Fibroblast of gingiva (primary cell): ENCODE measurements around the gene S100A12.

Experiments
- DNase-seq: peaks from one replicate; pipeline ENCODE4 v3.0.0-alpha.2; 2011; ENCODE audit warnings: low read depth

S100A12 gene

GRCh38 chr1:153368495-153368894, 6.9 kb downstream of the S100A12 start:
- DNase-seq = no peak

DNA sequence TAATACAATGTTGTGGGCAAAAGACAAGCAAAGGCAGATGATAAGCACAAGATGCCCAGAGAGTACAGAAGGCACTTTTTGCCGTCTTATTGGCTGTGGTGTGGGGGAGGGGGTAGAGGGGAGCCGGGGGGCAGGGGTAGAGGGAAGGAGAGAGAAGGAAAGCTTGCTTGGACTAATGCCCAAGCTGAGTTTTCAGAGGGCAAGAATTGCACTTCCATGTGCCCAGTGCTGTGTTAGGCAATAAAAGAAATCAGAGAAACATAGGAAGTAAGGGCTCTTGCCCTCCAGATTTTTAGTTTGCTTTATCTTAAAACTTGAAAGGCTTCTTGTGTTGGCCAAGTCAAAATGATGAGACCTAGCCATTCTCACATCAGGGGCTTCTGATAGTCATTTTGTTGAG, 8.3 kb downstream of the S100A12 start:
- DNase-seq = no peak

- no peak for DNase-seq
Observed at GRCh38 chr1:153366261-153366660, 9.2 kb downstream of the S100A12 start.

DNA sequence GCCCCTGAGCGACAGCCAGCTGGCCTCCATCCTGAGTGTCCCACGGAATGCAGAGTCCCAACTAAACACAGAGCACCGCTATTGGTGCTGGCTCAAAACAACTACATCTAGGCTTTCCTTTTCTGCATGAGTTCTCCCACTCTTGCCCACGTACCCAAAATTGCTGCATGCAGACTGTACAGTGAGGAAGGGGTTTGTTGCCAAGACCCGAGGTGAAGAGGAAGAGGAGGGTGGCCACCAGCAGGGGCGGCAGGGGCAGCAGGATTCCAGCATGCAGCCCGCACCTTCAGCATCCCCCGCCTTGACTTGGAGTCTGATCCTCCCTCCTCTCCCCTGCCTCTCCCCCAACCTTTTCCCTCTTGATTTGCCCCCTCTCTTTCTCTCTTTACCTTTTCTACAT, 9.7 kb downstream of the S100A12 start:
- no peak for DNase-seq

GRCh38 chr1:153364766-153365666, 10.4 kb downstream of the S100A12 start:
- no peak for DNase-seq

GRCh38 chr1:153364156-153364555, 11.3 kb downstream of the S100A12 start:
- no peak for DNase-seq

GRCh38 chr1:153363641-153364040, 11.8 kb downstream of the S100A12 start:
- DNase-seq = no peak

- no peak for DNase-seq
Observed at GRCh38 chr1:153362187-153362775, 13.1 kb downstream of the S100A12 start.

- no peak for DNase-seq
Observed at GRCh38 chr1:153361480-153362109, 13.8 kb downstream of the S100A12 start.

DNA sequence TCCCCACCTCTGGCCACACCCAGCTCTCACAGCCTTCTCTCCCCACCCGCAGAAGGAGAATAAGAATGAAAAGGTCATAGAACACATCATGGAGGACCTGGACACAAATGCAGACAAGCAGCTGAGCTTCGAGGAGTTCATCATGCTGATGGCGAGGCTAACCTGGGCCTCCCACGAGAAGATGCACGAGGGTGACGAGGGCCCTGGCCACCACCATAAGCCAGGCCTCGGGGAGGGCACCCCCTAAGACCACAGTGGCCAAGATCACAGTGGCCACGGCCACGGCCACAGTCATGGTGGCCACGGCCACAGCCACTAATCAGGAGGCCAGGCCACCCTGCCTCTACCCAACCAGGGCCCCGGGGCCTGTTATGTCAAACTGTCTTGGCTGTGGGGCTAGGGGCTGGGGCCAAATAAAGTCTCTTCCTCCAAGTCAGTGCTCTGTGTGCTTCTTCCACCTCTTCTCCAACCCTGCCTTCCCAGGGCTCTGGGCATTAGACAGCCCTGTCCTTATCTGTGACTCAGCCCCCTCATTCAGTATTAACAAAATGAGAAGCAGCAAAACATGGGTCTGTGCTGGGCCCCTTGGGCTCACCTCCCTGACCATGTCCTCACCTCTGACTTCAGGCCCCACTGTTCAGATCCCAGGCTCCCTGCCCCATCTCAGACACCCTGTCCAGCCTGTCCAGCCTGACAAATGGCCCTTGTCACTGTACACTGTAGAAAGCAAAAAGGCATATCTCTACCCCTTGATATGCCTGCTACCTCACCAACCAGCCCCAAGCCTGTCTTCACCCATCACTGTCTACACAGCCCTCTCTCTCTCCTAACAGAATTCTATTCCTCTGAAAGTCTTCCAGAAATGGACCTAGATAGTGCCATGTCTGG, 14.6 kb downstream of the S100A12 start:
- no peak for DNase-seq

- no peak for DNase-seq
Observed at GRCh38 chr1:153360190-153360589, 15.2 kb downstream of the S100A12 start.

- DNase-seq = no peak
Observed at GRCh38 chr1:153359241-153359640, 16.2 kb downstream of the S100A12 start.

GRCh38 chr1:153358691-153358975, 16.8 kb downstream of the S100A12 start:
- DNase-seq = no peak

DNA sequence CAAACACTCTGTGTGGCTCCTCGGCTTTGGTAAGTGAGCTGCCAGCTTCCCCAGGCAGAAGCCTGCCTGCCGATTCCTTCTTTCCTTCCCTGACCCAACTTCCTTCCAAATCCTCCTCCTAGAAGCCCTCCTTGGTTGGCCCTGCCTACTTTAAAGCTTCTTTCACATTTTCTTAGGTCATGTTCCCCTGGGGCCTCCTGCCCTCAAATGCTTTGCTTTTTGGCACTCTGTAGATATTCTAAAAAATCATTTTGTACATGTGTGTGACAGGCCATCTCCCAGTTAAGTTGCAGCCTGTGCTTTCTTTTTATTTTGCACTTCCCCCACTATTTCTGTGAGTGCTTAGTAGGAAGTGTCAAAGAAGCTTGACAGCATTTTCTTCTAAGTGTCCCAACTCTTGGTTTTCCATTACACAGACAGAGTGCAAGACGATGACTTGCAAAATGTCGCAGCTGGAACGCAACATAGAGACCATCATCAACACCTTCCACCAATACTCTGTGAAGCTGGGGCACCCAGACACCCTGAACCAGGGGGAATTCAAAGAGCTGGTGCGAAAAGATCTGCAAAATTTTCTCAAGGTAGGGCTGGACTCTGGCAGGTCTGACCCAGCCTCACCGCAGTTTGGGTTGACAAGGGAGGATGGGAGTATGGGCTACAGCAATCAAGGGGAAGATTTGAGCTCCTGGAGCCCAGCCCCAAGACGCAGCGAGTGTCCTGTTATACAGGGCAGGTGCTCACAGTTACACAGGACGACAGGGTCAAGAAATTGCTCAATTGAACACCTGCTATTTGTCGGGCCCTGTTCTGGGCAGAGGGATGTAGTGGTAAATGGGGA, 17.3 kb downstream of the S100A12 start, which contains the start of gene S100A9:
TSS of gene S100A9 (plus strand) at position 2 of the 838 bp plus-strand sequence. CDS start at position 432, 430 bp downstream.
- no peak for DNase-seq

- no peak for DNase-seq
Observed at GRCh38 chr1:153357076-153357852, 18.2 kb downstream of the S100A12 start.

GRCh38 chr1:153356392-153357075, 18.9 kb downstream of the S100A12 start:
- DNase-seq = no peak

DNA sequence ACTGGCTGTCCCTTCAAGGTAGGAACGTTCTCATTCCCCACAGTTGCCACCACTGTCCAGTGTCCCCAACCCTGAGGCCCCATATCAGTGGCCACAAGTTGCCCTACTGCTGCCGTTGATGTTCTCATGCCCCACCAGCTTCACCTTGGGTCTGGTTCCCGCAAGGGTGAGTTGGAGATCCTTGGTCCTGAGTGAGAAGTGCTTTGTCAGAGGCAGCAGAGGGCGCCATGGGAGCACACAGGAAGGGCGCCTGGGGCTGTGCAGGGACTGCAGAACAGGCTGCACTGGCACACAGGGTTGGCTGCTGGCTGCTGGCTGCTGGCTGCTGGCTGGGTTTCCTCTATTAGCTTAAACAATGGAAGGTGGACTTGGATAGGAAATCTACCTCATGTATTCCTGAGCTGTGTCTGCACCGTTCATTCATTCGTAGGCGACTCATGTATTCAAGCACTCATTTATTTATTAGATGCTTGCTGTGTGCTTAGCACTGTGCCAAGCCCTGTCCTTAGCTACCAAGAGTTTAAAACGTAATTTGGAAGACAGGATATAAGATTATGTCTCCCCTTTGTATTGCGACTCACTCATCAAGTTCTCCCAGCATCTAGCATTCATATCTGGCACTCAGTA, 19.9 kb downstream of the S100A12 start:
- peak; percentile 10 for DNase-seq

DNA sequence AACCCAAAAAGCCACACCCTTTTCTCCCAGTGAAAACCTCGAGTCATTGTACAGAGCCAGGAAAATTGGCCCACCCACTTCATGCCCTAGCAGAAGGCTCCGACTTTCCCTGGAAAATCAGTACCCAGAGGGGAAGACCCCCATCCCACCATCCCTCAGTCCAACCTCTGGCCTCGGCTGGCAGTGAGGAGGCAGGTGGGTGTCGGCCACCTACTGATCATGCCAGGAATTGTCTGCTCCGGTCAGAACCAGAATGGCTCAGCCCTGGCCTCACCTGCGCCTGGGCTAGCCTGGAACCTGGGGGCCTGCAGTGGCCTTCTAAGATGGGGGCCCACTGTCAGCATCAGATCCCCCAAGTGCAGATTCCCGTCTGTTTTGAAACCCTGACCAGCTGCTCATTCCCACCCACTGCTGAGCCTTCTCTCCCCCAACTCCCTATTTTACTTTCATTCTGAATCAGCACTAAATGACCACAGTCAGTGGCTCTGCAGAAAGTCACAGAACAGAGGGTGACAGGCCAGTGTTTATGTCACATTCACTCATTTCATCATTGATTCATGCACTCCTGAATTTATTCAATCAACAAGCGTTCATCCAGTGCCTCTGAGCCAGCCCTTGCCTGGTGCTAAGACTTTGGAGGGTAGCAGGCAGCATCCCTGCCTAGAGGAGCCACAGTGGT, 20.8 kb downstream of the S100A12 start:
- no peak for DNase-seq
